Thoracic aorta (tissue), 2 donors: ENCODE measurements around the gene ELOVL1. TPM values are rescaled to one million over a fixed set of nuclear protein-coding genes. Genes with fewer than 3 reads are reported as not detected.

ENCODE experiments used
- ATAC-seq: fragments of 150-250 bp; one replicate; pipeline ENCODE4 v1.8.0; 2017; ENCODE audit warnings: low read depth; ENCODE audit not compliant: insufficient number of reproducible peaks, low FRiP score
- DNase-seq: peaks from one replicate; pipeline ENCODE4 v3.0.0-alpha.2; 2020; ENCODE audit warnings: low spot score
- H3K27ac ChIP-seq, 2 donors: fragments of 200-600 bp; sonication (generic); 1 replicate in 1 of 2; 2 replicates in 1 of 2; pipeline ENCODE4 v1.5.1; 2016; ENCODE audit warnings: mild to moderate bottlenecking in 2 of 2, moderate library complexity in 2 of 2
- H3K27me3 ChIP-seq: fragments of 200-600 bp; sonication (generic); replicated peaks from 2 replicates; pipeline ENCODE4 v1.6.0; 2016; ENCODE audit warnings: mild to moderate bottlenecking; ENCODE audit not compliant: insufficient read depth
- H3K36me3 ChIP-seq: fragments of 200-600 bp; sonication (generic); one replicate; pipeline ENCODE4 v1.5.1; 2016
- H3K4me1 ChIP-seq, 2 donors: fragments of 200-600 bp; sonication (generic); 1 replicate in 1 of 2; 2 replicates in 1 of 2; pipeline versions ENCODE4 v1.5.1 to v1.6.0; 2016; ENCODE audit warnings: low read depth in 2 of 2, mild to moderate bottlenecking in 1 of 2; ENCODE audit not compliant: control insufficient read depth in 1 of 2
- H3K4me3 ChIP-seq: fragments of 200-600 bp; sonication (generic); 2 replicates; pipeline ENCODE4 v1.5.1; 2016; ENCODE audit warnings: mild to moderate bottlenecking
- H3K9me3 ChIP-seq: fragments of 200-600 bp; sonication (generic); 2 replicates; pipeline ENCODE4 v1.5.1; 2016
- total RNA-seq, 2 donors: library from RNA; depleted of rRNA; stranded (reverse); fragments of >200 nt; gene quantifications; one replicate each; pipeline versions ENCODE4 v1.1.0 to v1.2.3, GENCODE V29; 2016
- TF ChIP-seq, protein P1 (sequence below): fragments of 200-600 bp; sonication (generic); IDR thresholded peaks from one replicate; pipeline ENCODE4 v1.5.1; 2019; ENCODE audit warnings: antibody characterized with exemption

Gene ELOVL1
- total RNA-seq, 2 donors from 2014 or later, result 36.3 to 40.8 TPM

DNA sequence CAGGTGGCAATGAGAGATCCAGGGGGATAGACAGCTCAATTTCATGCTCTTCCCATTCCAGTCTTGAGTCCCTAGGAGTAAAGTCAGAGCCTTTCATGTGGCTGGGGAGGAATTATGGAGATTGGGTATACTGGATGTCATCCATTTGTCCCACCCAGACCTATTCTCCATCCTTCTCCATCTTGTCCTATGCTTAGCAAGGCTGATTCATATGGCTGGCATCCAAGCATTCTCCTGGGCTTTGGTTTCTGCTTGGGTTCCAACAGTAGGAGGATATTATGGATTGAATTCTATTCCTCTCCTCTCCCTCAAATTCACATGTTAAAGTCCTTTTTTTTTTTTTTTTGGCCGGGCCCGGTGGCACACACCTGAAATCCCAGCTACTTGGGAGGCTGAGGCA is 12.9 kb downstream of the ELOVL1 start:
- Histone ChIP-seq H3K27ac (no peak overlapping the region), H3K4me3 (no peak overlapping the region), H3K36me3 (no peaks in the 10 kb centered on the region), H3K9me3 (no peaks in the 10 kb centered on the region), H3K4me1 (peaks cover 9 to 20% of the 10 kb centered on the region in 2 donors), H3K27me3 (no peaks in the 10 kb centered on the region)
- TF ChIP-seq, protein P1, sequence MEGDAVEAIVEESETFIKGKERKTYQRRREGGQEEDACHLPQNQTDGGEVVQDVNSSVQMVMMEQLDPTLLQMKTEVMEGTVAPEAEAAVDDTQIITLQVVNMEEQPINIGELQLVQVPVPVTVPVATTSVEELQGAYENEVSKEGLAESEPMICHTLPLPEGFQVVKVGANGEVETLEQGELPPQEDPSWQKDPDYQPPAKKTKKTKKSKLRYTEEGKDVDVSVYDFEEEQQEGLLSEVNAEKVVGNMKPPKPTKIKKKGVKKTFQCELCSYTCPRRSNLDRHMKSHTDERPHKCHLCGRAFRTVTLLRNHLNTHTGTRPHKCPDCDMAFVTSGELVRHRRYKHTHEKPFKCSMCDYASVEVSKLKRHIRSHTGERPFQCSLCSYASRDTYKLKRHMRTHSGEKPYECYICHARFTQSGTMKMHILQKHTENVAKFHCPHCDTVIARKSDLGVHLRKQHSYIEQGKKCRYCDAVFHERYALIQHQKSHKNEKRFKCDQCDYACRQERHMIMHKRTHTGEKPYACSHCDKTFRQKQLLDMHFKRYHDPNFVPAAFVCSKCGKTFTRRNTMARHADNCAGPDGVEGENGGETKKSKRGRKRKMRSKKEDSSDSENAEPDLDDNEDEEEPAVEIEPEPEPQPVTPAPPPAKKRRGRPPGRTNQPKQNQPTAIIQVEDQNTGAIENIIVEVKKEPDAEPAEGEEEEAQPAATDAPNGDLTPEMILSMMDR, result no peak
- no peak for ATAC-seq
- DNase-seq, result no peak

DNA sequence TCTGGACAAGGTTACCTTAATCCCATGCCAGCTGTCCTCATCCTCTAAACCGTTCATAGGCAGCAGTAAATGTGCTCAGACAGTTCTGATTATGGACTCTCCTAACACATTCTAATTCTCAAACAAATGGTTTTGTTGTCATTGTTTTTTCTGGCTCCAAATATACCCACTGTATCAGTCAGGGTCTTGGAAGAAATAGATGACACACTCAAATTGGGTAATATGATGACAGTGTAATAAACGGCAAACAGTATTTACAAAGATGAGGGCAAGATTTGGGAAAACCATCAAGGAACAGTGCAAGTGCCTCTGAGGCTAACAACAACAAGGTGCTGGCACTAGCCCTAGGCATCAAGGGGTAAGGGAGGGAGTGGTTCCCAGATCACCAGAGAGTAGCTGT is 13.3 kb downstream of the ELOVL1 start:
- Histone ChIP-seq H3K27ac (no peak overlapping the region), H3K4me3 (no peak overlapping the region), H3K27me3 (no peaks in the 10 kb centered on the region), H3K4me1 (peaks cover 9 to 25% of the 10 kb centered on the region in 2 donors), H3K36me3 (no peaks in the 10 kb centered on the region), H3K9me3 (no peaks in the 10 kb centered on the region)
- ATAC-seq (no peak), DNase-seq (no peak)
- TF ChIP-seq, protein P1, result no peak

DNA sequence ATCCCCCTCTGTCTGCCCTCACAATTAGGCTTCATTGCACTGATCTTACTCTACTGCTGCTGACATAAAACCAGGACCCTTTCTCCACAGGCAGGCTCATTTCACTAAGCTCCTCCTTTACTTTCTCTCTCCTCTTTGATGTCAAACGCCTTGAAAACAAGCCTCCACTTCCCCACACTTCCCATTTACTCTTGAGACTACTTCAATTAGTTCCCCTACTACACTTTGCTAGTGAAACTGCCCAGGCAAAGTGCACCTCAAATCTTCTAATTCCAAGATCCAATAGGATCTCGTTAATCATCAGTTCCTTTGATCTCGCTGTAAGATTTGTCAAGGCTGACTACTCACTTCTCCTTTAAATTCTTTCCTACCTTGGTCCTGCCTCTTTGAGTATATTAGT is 14.9 kb downstream of the ELOVL1 start:
- Histone ChIP-seq H3K36me3 (no peaks in the 10 kb centered on the region), H3K27me3 (no peaks in the 10 kb centered on the region), H3K4me3 (no peak overlapping the region), H3K4me1 (peaks cover 2 to 22% of the 10 kb centered on the region in 2 donors), H3K9me3 (no peaks in the 10 kb centered on the region), H3K27ac (no peak overlapping the region)
- TF ChIP-seq, protein P1, result no peak
- ATAC-seq (no peak), DNase-seq (no peak)

DNA sequence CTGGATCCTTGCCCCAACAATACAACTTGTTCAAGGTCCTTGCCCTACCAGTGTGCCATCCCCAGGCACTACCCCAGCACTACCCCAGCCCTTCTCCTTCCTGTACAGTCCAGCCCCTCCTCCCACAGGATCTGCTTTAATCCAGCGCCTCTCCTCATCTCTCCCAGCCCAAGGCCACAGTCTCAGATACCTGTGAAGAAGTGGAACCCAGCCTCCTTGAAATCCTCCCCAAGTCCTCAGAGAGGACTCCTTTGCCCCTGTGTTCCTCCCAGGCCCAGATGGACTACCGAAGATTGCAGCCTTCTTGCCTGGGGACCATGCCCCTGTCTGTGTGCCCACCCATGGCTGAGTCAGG is 15.5 kb downstream of the ELOVL1 start:
- Histone ChIP-seq H3K9me3 (no peaks in the 10 kb centered on the region), H3K36me3 (no peaks in the 10 kb centered on the region), H3K4me1 (peaks cover 0 to 18% of the 10 kb centered on the region in 2 donors), H3K27me3 (no peaks in the 10 kb centered on the region), H3K27ac (no peak overlapping the region), H3K4me3 (no peak overlapping the region)
- TF ChIP-seq, protein P1, result no peak
- ATAC-seq, result no peak
- DNase-seq, result no peak

DNA sequence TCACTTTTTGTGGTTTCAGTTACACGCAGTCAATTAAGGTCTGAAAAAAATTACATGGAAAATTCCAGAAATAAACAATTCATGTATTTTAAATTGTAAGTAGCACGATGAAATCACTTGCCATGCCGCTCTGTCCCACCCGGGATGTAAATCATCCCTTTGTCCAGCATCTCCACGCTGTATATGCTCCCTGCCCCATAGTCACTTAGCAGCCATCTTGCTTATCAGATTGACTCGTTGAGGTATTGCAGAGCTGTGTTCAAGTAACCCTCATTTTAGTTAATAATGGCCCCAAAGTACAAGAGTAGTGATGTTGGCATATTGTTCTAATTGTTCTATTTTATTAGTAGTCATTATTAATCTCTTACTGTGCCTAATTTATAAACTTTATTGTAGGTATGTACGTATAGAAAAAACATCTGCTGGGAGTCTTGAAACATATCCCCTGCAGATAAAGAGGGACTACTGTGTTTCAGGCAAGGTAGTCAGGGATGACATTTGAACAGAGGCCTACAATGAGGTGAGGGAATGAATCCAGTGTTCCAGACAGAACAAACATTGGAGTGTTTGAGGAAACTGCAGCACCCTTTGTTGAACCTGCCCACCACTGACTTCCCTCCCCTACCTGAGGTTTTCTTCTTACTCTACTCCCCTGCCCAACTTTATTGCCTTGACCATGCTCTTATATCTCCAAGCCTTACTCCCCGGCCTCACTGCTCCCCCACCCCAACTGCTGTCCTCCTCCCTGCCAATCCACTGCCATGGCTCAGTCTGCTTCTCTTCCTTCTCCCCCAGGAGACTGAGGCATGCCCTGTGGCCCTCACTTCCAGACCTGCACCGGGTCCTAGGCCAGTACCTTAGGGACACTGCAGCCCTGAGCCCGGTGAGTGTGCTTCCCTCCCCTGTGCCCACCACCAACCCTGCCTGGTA is 16.1 kb downstream of the ELOVL1 start:
- H3K4me1 ChIP-seq, result peaks cover 0 to 18% of the 10 kb centered on the region in 2 donors
- H3K36me3 ChIP-seq, result no peaks in the 10 kb centered on the region
- DNase-seq, result no peak
- no peaks in the 10 kb centered on the region for H3K9me3 ChIP-seq
- no peak overlapping the region for H3K27ac ChIP-seq
- H3K27me3 ChIP-seq, result no peaks in the 10 kb centered on the region
- no peak for ATAC-seq
- TF ChIP-seq, protein P1, result no peak
- no peak overlapping the region for H3K4me3 ChIP-seq
